ENCODE data around the gene EYA2.
"Not testable (repeated sequence)": the region's sequence is repeated elsewhere in the genome, so short reads cannot be mapped to it uniquely, and the experiment has no call there.

The EYA2 gene

GRCh38 chr20:46897328-46897880 is 2.8 kb downstream of the EYA2 start:
- no peak for DNase-seq

- DNase-seq, result no peak
Observed at GRCh38 chr20:46898423-46898822, 3.8 kb downstream of the EYA2 start.

- DNase-seq, result no peak
Observed at GRCh38 chr20:46899621-46900020, 5.0 kb downstream of the EYA2 start.

- no peak for DNase-seq
Observed at GRCh38 chr20:46900086-46900485, 5.4 kb downstream of the EYA2 start.

- no peak for DNase-seq
Observed at GRCh38 chr20:46900826-46901225, 6.2 kb downstream of the EYA2 start.

- no peak for DNase-seq
Observed at GRCh38 chr20:46901638-46902037, 7.0 kb downstream of the EYA2 start.

- no peak for DNase-seq
Observed at GRCh38 chr20:46903256-46903655, 8.6 kb downstream of the EYA2 start.

DNA sequence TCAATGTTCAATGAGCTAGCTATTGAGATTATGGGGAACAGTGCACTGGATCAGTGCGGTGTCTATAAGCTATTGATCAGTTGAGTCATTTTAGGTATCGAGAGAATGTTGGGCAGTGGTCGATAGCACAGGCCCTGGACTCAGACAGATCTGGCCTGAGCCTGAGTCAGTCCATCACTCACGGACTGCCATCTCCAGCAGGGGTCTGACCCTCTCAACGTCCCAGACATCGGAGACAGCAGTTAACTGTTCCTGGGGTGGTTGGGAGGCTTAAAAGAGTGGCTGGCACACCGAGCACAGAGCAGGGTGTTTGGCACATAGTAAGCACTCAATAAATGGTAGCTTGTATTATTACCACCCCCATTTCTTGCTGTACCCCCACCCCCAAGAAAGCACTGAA is 9.3 kb downstream of the EYA2 start:
- no peak for DNase-seq

GRCh38 chr20:46905364-46906125 is 10.9 kb downstream of the EYA2 start:
- no peak for DNase-seq

- no peak for DNase-seq
Observed at GRCh38 chr20:46913329-46914044, 18.8 kb downstream of the EYA2 start.

DNA sequence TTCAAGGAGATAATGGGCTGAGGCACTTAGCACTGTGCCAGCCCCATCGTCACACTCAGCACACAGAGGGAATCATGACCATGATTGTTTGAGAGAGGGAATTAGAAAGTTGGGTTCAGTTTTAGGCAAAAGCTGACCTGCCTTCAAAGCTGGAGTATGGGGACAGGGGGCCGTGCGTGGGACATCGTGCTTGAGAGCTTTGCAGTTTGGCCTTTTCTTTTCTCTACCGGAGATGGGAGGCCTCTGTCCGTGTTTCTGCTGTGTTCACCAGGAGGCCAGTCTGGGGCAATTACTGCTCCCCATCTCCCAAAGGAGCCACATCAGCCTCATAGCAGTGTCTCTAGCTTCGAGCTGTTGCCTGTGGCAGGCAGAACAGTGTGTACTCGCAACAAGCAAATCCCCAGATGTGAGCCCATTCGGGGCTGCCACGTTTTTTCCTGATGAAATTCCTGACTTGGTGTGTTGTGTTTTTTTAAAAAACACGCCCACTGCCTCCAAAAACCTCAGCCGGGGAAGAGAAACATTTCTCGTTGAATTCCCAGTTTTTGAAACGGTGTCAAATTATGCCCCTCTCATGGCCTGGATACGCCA is 20.2 kb downstream of the EYA2 start:
- no peak for DNase-seq

GRCh38 chr20:46915575-46916257 is 21.1 kb downstream of the EYA2 start:
- no peak for DNase-seq

DNA sequence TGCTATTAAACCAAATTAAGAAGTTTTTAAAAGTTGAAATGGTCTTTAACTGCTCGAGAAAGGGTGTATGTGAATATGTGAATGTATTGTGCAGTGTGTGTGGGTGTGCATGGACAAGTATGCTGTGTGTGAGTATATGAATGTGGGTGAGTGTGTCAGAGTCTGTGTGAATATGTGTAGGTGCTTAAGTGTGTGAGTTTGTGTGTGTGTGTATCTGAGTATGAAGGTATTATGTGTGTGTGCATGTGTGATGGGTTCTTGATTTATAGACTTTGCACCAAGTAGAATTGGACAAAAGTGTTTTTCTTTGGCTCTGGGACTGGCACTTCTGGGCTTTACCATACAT is 21.6 kb downstream of the EYA2 start:
- no peak for DNase-seq

DNA sequence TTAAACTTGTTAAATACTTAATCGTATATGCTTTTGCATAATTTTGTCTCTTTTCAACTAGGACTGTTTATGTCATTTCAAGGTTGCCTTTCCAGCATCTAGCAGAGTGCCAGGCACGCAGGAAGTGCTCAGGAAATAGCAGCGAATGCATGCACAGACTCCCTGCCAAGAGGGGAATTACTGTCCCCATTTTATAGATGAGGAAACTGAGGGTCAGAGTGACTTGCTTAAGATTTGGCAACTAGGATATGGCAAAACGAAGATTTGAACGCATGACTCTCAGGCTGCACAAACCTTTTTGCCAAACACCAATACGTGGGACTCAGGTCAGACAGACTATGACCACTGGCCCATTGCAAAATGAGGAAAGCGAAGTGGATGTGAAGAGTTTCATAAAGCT is 22.5 kb downstream of the EYA2 start:
- no peak for DNase-seq

DNA sequence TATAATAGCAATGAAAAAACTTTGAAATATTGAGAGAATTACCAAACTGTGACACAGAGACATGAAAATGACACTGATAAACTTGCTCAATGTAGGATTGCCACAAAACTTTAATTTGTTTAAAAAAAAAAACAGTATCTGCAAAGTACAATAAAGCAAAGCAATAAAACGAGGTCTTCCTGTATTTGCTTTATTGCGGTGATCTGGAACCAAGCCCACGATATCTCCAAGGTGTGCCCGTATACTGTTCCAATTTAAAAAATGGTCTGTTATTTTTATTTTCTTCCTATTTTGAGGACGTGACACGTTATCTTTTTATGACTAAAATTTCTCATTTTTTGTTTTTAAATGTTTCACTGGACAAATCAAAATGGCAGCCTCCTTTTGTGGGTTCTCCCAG is 25.5 kb downstream of the EYA2 start:
- no peak for DNase-seq

- DNase-seq, result not testable (repeated sequence)
Observed at GRCh38 chr20:46922841-46923240, 28.2 kb downstream of the EYA2 start.

DNA sequence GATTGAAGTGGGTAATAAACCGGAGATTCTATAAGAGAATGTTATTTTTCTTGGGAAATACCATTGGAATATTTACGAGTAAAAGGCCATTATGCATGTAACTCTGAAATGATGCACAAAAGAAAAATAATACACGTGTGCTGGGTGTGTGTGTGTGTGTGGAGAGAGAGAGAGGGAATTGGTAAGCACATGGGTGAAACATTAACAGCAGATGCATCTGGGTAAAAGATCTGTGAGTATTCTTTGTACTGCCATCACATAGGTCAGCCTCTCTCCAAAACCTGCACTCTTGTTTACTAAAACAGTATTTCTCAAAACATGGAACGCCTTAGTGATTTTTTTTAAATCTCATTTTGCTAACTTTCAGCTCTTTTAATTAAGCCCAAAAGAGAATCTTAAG is 28.9 kb downstream of the EYA2 start:
- no peak for DNase-seq

- DNase-seq, result no peak
Observed at GRCh38 chr20:46928580-46929132, 34.0 kb downstream of the EYA2 start.

GRCh38 chr20:46929902-46930301 is 35.3 kb downstream of the EYA2 start:
- no peak for DNase-seq

DNA sequence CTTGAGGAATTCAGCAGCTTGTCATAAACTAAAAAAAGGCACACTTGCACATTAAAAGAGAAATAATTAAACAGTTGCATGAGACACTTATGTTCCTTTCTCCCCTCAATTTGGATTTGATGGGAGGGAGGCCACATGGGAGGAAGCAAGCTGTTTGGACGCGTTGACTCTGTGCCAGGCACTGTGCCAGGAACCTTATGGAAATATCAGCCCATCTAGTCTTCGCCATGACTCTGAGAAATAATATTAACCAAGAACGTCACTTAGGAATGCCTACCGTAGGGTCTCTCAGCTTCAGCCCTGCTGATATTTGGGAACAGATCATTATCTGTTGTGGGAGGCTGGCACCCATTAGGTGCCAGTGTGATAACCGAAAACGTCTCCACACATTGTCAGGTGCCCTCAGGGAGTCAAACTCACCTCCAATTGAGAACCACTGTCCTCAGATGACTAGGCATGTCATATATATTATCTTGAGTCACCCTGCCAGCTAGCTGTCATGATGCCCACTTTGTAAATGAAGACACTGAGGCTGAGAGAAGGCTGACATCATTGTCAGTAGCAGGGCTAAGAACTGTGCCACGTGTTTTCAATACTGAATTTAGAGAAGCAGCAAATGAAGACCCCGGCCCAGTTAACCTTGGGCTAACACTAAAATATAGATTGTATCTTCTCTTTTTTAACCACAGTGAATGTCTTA is 36.1 kb downstream of the EYA2 start:
- no peak for DNase-seq

DNA sequence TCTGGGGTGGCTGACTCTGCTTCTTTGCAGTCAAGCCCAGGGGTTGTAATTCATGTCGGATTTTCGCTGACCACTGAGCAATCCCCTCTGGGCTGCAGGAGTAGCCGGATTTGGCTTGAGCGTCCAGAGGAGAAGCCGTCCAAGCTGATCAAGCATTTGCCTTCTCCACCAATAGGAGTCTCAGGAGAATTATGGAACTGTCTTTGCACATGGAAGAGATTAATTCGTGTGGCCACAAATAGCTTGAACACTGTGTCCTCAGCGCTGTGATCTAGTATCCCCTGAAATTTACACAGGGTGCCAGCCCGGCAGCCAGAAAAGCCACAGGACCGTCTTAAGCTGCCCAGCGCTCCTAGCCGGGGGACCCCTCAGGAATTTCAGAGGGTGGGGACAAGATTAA is 37.1 kb downstream of the EYA2 start:
- no peak for DNase-seq

- DNase-seq, result not testable (repeated sequence)
Observed at GRCh38 chr20:46932439-46932838, 37.8 kb downstream of the EYA2 start.
